ENCODE measurements around the gene TLR9.

Gene TLR9

GRCh38 chr3:52218454-52218853 lies 7.0 kb downstream of the TLR9 start:
- no peak for DNase-seq (ENCODE audit: low read depth in 1 of 2, low spot score in 1 of 2)

GRCh38 chr3:52218026-52218425 lies 7.4 kb downstream of the TLR9 start:
- DNase-seq (ENCODE audit: low read depth in 1 of 2, low spot score in 1 of 2): no peak

- no peak for DNase-seq (ENCODE audit: low read depth in 1 of 2, low spot score in 1 of 2)
Measured at GRCh38 chr3:52217409-52217805, 8.0 kb downstream of the TLR9 start.

GRCh38 chr3:52216585-52217408 lies 8.6 kb downstream of the TLR9 start:
- DNase-seq (ENCODE audit: low read depth in 1 of 2, low spot score in 1 of 2): peak in 1 of 2 donors; percentile 42

- DNase-seq (ENCODE audit: low read depth in 1 of 2, low spot score in 1 of 2): no peak
Measured at GRCh38 chr3:52215351-52215750, 10.1 kb downstream of the TLR9 start.

GRCh38 chr3:52213901-52214300 lies 11.5 kb downstream of the TLR9 start:
- DNase-seq (ENCODE audit: low read depth in 1 of 2, low spot score in 1 of 2): no peak

- no peak for DNase-seq (ENCODE audit: low read depth in 1 of 2, low spot score in 1 of 2)
Measured at GRCh38 chr3:52213005-52213404, 12.4 kb downstream of the TLR9 start.

GRCh38 chr3:52211268-52211891 lies 14.1 kb downstream of the TLR9 start:
- DNase-seq (ENCODE audit: low read depth in 1 of 2, low spot score in 1 of 2): no peak

- no peak for DNase-seq (ENCODE audit: low read depth in 1 of 2, low spot score in 1 of 2)
Measured at GRCh38 chr3:52210550-52211046, 14.8 kb downstream of the TLR9 start.

- DNase-seq (ENCODE audit: low read depth in 1 of 2, low spot score in 1 of 2): no peak
Measured at GRCh38 chr3:52210037-52210436, 15.4 kb downstream of the TLR9 start.

GRCh38 chr3:52208556-52208955 lies 16.9 kb downstream of the TLR9 start:
- no peak for DNase-seq (ENCODE audit: low read depth in 1 of 2, low spot score in 1 of 2)

- DNase-seq (ENCODE audit: low read depth in 1 of 2, low spot score in 1 of 2): no peak
Measured at GRCh38 chr3:52205727-52206372, 19.6 kb downstream of the TLR9 start.

GRCh38 chr3:52204337-52205073 lies 20.9 kb downstream of the TLR9 start:
- DNase-seq (ENCODE audit: low read depth in 1 of 2, low spot score in 1 of 2): no peak

- DNase-seq (ENCODE audit: low read depth in 1 of 2, low spot score in 1 of 2): no peak
Measured at GRCh38 chr3:52203701-52204100, 21.7 kb downstream of the TLR9 start.

- no peak for DNase-seq (ENCODE audit: low read depth in 1 of 2, low spot score in 1 of 2)
Measured at GRCh38 chr3:52202384-52203077, 22.9 kb downstream of the TLR9 start.

GRCh38 chr3:52200981-52201679 lies 24.3 kb downstream of the TLR9 start:
- DNase-seq (ENCODE audit: low read depth in 1 of 2, low spot score in 1 of 2): no peak

- no peak for DNase-seq (ENCODE audit: low read depth in 1 of 2, low spot score in 1 of 2)
Measured at GRCh38 chr3:52198643-52199608, 26.5 kb downstream of the TLR9 start.

GRCh38 chr3:52197842-52198625 lies 27.4 kb downstream of the TLR9 start, which contains the start of gene ALAS1:
ALAS1 (plus strand) TSS chr3:52198160; CDS start chr3:52199242, 1,082 bp downstream.
- peak; percentile 90 to 93 for DNase-seq (ENCODE audit: low read depth in 1 of 2, low spot score in 1 of 2)

All from activated CD4-positive, alpha-beta T cell treated with anti-CD3 and anti-CD28 coated beads, Interleukin-2, amount 50 U/mL, for 24 hours (primary cell).